Transverse colon (tissue), 3 donors: Measurements from ENCODE around the gene ERLIN1.

Experiments used
- CTCF ChIP-seq, 5 experiments: fragments of 200-600 bp in 3 of 5; fragments of 450-650 bp in 2 of 5; sonication (generic) in 3 of 5; IDR thresholded peaks; 1 replicate in 2 of 5; 2 replicates in 3 of 5; pipeline ENCODE4 v1.5.1; 2016 to 2017; ENCODE audit warnings: antibody characterized with exemption in 5 of 5, inconsistent platforms in 3 of 5, mild to moderate bottlenecking in 2 of 5, moderate library complexity in 1 of 5
- EP300 ChIP-seq: sonication (generic); formaldehyde crosslinking; IDR thresholded peaks from one replicate; pipeline ENCODE4 v1.6.1; 2017; ENCODE audit warnings: antibody characterized with exemption, low read depth

GRCh38 chr10:100184426-100184825 is 1.4 kb downstream of the ERLIN1 start:
- TF ChIP-seq EP300, result no peak
- TF ChIP-seq CTCF (IDR thresholded peaks at IDR 0.05), result no peak
